Osteocyte (in vitro differentiated cells): ENCODE measurements around the gene TMEM250. TPM values are rescaled to one million over a fixed set of nuclear protein-coding genes. Genes with fewer than 3 reads are reported as not detected.

Experiments used
- DNase-seq: peaks from one replicate; pipeline ENCODE4 v3.0.0; 2021; ENCODE audit warnings: mixed read lengths; ENCODE audit not compliant: unreplicated experiment; ENCODE audit errors: extremely low spot score
- H3K27ac Mint-ChIP-seq: one replicate; pipeline ENCODE4 v1.8.0; 2021; ENCODE audit warnings: mild to moderate bottlenecking, mixed read lengths; ENCODE audit not compliant: unreplicated experiment
- H3K27me3 Mint-ChIP-seq: one replicate; pipeline ENCODE4 v1.8.0; 2021; ENCODE audit warnings: mixed read lengths; ENCODE audit not compliant: unreplicated experiment
- H3K36me3 Mint-ChIP-seq: one replicate; pipeline ENCODE4 v1.8.0; 2021; ENCODE audit warnings: mixed read lengths; ENCODE audit not compliant: unreplicated experiment
- H3K4me1 Mint-ChIP-seq: one replicate; pipeline ENCODE4 v1.8.0; 2021; ENCODE audit warnings: mixed read lengths; ENCODE audit not compliant: unreplicated experiment
- H3K4me3 Mint-ChIP-seq: one replicate; pipeline ENCODE4 v1.8.0; 2021; ENCODE audit warnings: mild to moderate bottlenecking, moderate library complexity, mixed read lengths; ENCODE audit not compliant: unreplicated experiment
- H3K9me3 Mint-ChIP-seq: one replicate; pipeline ENCODE4 v1.8.0; 2021; ENCODE audit warnings: mixed read lengths; ENCODE audit not compliant: unreplicated experiment
- total RNA-seq: library from RNA; stranded (reverse); gene quantifications from 2 replicates; pipeline ENCODE4 v1.2.1, GENCODE V29; 2021
- TF ChIP-seq, protein P1 (sequence below): fragments of 200-600 bp; sonication (generic); IDR thresholded peaks from 2 replicates; pipeline ENCODE4 v1.5.0; 2021; ENCODE audit warnings: antibody characterized with exemption, mild to moderate bottlenecking, moderate library complexity

The TMEM250 gene
- total RNA-seq, 1 donor from 2014 or later = 34.0 TPM

DNA sequence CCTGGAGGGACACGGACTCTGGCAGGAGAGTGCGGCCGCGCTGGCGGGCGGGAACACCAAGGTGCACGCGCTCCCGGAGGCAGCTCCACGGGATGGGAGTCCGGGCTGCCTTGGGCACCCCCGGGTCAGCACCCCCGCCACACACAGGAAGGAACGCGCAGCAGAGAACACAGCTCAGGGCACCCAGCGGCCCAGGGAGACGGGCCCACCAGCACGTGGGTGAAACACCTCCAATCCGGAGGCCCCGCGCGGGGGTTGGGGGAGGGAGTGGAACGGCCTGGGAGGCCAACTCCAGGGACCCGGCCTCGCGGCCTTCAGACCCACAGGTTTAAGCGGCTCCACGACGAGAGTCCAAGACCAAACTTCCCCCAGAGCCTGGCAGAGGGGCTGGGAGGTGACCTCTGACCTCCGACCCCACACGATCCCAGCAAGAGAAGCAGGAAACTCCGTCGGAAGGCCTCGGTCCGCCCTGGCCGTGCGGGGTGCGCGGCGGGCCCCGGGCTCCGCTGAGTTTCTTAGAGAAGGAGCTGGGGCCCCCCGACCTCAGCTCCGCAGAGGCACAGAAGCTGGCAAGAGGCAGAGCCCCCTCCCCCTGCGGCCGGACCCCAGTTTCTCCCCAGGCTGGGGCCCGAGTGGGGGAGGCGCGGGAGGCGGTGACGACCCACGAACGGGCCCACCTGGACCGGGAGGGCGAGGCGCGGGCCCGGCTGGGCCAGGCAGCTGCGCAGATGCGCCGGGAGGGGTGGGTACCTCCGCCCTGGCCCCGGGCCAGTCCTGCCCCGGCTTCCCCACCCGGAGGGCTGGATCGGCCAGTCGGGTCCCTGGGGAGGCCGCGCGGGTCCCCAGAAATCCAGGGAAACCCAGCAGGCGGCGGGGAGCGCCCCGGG, 24.4 kb downstream of the TMEM250 start:
- H3K27me3 Mint-ChIP-seq = no peaks in the 10 kb centered on the region
- TF ChIP-seq, protein P1, sequence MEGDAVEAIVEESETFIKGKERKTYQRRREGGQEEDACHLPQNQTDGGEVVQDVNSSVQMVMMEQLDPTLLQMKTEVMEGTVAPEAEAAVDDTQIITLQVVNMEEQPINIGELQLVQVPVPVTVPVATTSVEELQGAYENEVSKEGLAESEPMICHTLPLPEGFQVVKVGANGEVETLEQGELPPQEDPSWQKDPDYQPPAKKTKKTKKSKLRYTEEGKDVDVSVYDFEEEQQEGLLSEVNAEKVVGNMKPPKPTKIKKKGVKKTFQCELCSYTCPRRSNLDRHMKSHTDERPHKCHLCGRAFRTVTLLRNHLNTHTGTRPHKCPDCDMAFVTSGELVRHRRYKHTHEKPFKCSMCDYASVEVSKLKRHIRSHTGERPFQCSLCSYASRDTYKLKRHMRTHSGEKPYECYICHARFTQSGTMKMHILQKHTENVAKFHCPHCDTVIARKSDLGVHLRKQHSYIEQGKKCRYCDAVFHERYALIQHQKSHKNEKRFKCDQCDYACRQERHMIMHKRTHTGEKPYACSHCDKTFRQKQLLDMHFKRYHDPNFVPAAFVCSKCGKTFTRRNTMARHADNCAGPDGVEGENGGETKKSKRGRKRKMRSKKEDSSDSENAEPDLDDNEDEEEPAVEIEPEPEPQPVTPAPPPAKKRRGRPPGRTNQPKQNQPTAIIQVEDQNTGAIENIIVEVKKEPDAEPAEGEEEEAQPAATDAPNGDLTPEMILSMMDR = no peak
- no peak for DNase-seq
- H3K4me1 Mint-ChIP-seq = peaks cover 59% of the 10 kb centered on the region
- H3K9me3 Mint-ChIP-seq = no peaks in the 10 kb centered on the region
- peak overlapping the region; percentile 77 for H3K4me3 Mint-ChIP-seq
- H3K36me3 Mint-ChIP-seq = no peaks in the 10 kb centered on the region
- peak overlapping the region; percentile 80 for H3K27ac Mint-ChIP-seq

GRCh38 chr9:136093346-136093986, 25.2 kb downstream of the TMEM250 start:
- Mint-ChIP-seq H3K4me3 (peak overlapping the region; percentile 77), H3K27me3 (no peaks in the 10 kb centered on the region), H3K27ac (peak overlapping the region; percentile 80), H3K9me3 (no peaks in the 10 kb centered on the region), H3K36me3 (no peaks in the 10 kb centered on the region), H3K4me1 (peaks cover 56% of the 10 kb centered on the region)
- no peak for DNase-seq
- TF ChIP-seq, protein P1 = no peak

GRCh38 chr9:136092741-136093140, 25.9 kb downstream of the TMEM250 start:
- Mint-ChIP-seq H3K4me3 (peak overlapping the region; percentile 77), H3K27me3 (no peaks in the 10 kb centered on the region), H3K4me1 (peaks cover 60% of the 10 kb centered on the region), H3K36me3 (no peaks in the 10 kb centered on the region), H3K27ac (peak overlapping the region; percentile 80), H3K9me3 (no peaks in the 10 kb centered on the region)
- TF ChIP-seq, protein P1 = no peak
- no peak for DNase-seq

GRCh38 chr9:136092353-136092650, 26.4 kb downstream of the TMEM250 start:
- peaks cover 60% of the 10 kb centered on the region for H3K4me1 Mint-ChIP-seq
- H3K27ac Mint-ChIP-seq = peak overlapping the region; percentile 80
- DNase-seq = no peak
- H3K9me3 Mint-ChIP-seq = no peaks in the 10 kb centered on the region
- TF ChIP-seq, protein P1 = no peak
- no peaks in the 10 kb centered on the region for H3K27me3 Mint-ChIP-seq
- no peak overlapping the region for H3K4me3 Mint-ChIP-seq
- no peaks in the 10 kb centered on the region for H3K36me3 Mint-ChIP-seq

GRCh38 chr9:136091582-136092352, 26.9 kb downstream of the TMEM250 start:
- Mint-ChIP-seq H3K27ac (peak overlapping the region; percentile 83), H3K36me3 (no peaks in the 10 kb centered on the region), H3K4me3 (peak overlapping the region; percentile 57), H3K4me1 (peaks cover 62% of the 10 kb centered on the region), H3K27me3 (no peaks in the 10 kb centered on the region), H3K9me3 (no peaks in the 10 kb centered on the region)
- TF ChIP-seq, protein P1 = no peak
- no peak for DNase-seq
